ENCODE measurements around the gene TNP2.
"Not testable (repeated sequence)": the region's sequence is repeated elsewhere in the genome, so short reads cannot be mapped to it uniquely, and the experiment has no call there.

The TNP2 gene

DNA sequence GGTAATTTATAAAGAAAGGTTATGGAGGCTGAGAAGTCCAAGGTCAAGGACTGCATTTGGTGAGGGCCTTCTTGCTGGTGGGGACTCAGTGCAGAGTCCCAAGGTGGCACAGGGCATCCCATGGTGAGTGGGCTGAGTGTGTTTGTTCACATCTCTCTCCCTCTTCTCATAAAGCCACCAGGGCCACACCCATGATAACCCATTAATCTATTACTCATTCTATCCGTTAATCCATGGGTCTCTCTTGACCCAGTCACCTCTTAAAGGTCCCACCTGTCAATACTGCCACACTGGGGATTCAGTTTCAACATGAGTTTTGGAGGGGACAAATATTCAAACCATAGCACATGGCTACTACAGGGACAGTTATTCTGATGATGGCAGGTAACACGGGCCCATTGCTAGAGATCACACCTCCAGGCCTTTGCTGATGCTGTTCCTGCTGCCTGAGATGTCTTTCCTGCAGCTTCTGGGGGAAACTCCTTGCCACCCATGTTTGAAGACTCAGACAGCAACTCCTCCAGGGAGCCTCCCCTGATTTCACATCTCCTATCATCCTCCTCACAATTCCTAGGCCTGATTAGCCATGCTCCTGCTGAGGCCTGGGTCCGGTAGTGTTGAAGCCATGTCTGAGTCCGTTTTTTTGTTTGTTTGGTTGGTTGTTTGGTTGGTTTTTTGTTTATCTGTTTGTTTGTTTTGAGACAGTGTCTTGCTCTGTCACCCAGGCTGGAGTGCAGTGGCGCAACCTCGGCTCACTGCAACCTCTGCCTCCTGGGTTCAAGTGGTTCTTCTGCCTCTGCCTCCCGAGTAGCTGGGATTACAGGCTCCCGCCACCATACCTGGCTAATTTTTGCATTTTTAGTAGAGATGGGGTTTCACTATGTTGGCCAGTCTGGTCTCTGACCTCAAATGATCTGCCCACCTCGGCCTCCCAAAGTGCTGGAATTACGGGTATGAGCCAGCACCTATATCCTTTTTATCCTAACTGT, 29.2 kb downstream of the TNP2 start:
- no peak for DNase-seq

DNA sequence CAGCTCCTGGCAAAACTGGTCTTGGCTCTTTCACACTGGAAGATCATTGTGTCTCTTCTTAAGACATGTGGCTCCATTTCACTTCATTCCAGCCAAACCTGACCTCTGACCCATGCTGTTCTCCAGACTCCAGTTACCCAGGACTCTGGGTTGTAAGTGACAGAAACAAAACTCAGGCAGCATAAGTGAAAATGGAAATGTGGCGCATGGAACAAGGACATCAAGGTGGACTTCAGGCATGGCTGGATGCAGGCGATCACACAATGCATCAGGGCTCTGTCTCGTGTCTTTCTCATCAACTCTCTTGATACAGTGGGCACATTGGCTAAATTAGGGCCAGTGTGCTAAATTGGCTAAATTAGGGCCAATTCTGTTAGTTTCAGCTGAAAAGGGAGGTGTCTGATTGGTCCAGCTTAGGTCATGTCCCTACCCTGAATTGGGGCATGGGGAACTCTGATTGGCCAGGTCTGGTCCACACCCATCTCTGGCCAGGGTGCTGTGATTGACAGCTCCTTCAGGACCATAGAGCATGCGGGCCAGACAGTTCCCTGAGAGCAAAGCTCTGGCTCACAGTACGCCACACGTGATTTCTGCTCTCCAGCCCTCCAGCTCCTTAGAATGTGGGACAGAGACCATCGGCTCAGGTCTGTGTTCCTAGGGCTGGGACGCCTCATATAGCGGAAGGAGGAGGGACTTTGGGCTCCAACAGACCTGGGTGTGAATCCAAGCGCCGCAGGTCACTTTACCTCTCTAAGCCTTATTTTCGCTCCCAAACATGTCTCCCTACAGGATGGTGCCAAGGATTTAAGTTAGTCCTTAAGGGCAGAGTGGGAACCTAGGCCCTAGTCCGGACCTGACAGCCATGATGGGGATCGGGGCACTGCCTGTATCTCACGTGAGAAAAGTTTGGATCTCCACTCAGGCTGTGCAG, 30.6 kb downstream of the TNP2 start:
- DNase-seq = no peak

GRCh38 chr16:11236461-11237254, 32.5 kb downstream of the TNP2 start:
- peak; percentile 99 for DNase-seq

DNA sequence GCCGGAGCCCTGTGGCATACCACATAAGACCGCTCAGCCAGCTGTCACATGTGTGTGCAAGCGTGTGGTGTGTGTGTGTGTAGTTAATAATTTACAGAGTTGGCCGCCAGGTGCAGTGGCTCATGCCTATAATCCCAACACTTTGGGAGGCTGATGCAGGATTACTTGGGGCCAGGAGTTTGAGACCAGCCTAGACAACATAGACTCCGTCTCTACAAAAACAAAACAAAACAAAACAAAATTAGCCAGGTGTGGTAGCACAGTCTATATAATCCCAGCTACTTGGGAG, 33.5 kb downstream of the TNP2 start:
- DNase-seq = peak; percentile 85

GRCh38 chr16:11234884-11235702, 34.0 kb downstream of the TNP2 start:
- peak; percentile 92 for DNase-seq

GRCh38 chr16:11233727-11234376, 35.3 kb downstream of the TNP2 start:
- peak; percentile 80 for DNase-seq

GRCh38 chr16:11232852-11233726, 36.0 kb downstream of the TNP2 start:
- DNase-seq = peak; percentile 93

- no peak for DNase-seq
These were observed 36.7 kb downstream of the TNP2 start for GRCh38 chr16:11232302-11232851.

GRCh38 chr16:11231367-11231970, 37.7 kb downstream of the TNP2 start:
- DNase-seq = no peak

DNA sequence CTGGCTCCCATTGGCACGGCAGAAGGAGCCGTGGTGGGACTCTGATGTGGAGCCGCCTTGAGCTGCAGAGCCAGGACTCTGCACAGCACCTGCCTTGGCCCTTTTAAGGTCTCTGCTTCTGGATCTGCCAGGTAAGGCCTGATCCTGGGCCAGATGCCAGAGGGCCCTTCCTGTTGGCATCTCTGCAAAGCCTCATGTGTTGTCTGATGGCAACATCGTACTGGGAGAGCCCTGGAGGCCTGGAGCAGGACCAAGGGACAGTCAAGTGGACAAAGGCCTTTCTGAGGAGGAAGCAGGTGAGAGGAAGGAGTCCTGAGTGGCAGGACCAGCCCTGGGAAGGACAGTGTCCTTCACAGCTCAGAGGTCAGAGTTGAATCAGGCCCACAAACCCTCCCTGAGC, 39.2 kb downstream of the TNP2 start:
- no peak for DNase-seq

DNA sequence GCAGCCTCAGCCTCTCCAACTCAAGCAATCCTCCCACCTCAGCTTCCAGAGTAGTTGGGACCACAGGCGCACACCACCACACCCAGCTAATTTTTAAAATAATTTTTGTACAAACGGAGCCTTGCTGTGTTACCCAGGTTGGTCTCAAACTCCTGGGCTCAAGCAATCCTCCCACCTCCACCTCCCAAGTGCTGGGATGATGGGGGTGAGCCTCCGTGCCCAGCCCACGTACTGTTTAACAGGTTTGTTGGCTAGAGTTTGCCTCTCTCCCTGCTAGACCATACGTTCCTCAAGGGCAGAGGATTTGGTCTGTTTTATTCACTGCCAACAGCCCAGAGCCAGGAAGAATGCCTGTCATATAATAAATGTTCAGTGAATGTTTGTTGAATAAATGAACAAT, 39.7 kb downstream of the TNP2 start:
- no peak for DNase-seq

- peak; percentile 14 for DNase-seq
These were observed 43.2 kb downstream of the TNP2 start for GRCh38 chr16:11225677-11226549.

GRCh38 chr16:11224894-11225676, 44.0 kb downstream of the TNP2 start:
- DNase-seq = peak; percentile 79

DNA sequence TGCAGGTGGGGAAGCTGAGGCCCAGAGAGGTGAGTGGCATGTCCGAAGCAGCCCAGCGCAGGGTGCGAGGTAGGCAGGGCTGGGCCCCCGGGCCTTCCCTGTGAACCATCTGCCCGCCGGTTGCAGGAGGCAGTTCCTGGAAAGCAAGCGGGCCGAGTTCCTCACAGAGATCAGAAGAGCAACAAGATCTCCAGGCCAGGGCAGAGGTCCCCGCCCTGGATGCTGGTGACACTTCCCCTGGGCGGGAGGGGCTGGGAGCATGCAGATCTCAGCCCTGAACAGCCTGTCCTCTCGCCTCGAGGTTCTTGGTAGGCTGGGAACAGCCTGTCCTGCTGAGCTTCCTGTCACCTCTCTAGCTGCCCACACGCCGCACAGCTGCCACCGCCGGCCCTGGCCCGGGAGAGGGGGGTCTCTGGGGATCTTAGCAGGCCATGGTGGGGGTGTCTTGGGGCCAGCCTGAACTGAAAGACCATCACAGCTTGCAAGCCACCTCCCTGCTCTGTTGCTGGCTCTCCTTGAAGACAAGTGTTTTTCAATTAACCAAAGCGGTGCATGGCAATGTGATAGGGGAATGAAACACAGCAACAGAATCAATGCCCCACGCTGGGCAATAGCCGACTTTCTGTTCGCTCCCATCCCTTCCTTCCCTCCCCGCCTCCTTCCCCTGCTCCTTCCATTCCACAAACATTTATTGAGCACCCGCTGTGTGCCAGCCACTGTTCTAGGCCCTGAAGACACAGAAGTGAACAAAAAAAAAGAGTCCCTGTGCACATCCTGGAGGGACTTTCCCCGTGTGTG, 44.8 kb downstream of the TNP2 start:
- DNase-seq = peak; percentile 96

DNA sequence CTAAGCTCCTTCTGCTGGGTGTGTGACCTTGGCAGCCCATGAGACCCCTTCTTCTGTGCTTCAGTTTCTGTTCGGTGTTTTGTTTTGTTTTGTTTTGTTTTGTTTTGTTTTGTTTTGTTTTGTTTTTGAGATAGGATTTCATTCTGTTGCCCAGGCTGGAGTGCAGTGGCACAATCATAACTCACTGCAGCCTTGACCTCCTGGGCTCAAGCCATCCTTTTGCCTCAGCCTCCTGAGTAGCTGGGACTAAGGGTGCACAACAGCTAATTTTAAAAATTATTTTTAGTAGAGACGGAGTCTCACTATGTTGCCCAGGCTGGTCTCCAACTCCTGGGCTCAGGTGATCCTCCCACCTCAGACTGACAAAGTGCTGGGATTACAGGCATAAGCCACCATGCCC, 48.6 kb downstream of the TNP2 start:
- not testable (repeated sequence) for DNase-seq

DNA sequence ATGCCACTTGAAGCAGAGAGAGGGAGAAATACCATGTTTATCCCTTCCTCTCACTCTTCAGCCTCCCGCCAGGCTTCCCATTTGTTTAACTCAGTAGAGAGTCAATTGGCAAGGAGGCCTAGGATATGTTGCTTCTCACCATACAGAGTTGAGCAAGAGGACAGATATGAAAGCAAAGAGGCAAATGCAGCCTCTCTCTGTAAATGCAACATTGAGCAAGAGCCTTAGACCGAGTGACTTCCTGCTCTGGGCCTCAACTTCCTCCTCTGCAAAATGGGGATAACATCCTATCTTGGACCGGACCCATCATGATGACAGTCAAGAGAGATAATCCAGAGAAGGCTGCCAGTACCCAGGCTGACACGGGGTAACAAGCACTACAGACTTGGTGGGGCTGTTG, 49.9 kb downstream of the TNP2 start:
- DNase-seq = peak; percentile 88

GRCh38 chr16:11218604-11218962, 50.5 kb downstream of the TNP2 start:
- no peak for DNase-seq

Measured in MV-4-11 (cell line).